ENCODE measurements around the gene PLEKHD1. TPM values are rescaled to one million over a fixed set of nuclear protein-coding genes. Genes with fewer than 3 reads are reported as not detected.

The PLEKHD1 gene
- total RNA-seq, 1 experiment from 2014 or later: 0.15 TPM

DNA sequence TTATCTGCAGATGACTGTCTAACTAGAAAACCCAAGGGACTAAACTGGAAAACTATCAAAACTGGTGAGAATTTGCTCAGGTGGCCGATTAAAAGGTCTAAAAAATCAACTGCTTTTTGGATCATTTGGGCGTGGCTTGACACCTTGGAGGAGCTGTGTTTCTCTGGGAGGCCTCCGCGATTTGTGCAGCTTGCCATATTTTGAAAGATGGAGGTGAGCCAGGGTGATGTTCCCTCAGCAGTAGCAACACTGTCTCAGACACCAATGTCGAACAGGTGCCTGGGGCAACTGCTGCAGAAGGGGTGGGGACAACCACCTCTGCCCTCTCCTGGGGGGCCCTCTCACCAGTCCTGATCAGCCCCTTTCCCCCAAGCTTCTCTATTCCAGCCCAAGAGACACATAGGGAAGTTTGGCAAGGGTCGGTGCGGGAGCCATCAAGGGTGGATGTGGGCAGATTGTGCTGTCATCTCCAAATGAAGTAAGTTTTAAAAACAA lies 86.4 kb downstream of the PLEKHD1 start:
- no TSS peak for BruUV-seq (replicated peaks)
- TF ChIP-seq EZH2phosphoT487 (IDR thresholded peaks at IDR 0.05; ENCODE audit: borderline replicate concordance, low read length) (no peak), EZH2 (IDR thresholded peaks at IDR 0.05; ENCODE audit: low read length, unreplicated experiment) (no peak)
- TF ChIP-seq, protein P1, sequence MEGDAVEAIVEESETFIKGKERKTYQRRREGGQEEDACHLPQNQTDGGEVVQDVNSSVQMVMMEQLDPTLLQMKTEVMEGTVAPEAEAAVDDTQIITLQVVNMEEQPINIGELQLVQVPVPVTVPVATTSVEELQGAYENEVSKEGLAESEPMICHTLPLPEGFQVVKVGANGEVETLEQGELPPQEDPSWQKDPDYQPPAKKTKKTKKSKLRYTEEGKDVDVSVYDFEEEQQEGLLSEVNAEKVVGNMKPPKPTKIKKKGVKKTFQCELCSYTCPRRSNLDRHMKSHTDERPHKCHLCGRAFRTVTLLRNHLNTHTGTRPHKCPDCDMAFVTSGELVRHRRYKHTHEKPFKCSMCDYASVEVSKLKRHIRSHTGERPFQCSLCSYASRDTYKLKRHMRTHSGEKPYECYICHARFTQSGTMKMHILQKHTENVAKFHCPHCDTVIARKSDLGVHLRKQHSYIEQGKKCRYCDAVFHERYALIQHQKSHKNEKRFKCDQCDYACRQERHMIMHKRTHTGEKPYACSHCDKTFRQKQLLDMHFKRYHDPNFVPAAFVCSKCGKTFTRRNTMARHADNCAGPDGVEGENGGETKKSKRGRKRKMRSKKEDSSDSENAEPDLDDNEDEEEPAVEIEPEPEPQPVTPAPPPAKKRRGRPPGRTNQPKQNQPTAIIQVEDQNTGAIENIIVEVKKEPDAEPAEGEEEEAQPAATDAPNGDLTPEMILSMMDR (conservative IDR thresholded peaks at IDR 0.05; ENCODE audit: low read depth, low read length): no peak
- Histone ChIP-seq H3K79me2 (ENCODE audit: low read length) (no peaks in the 10 kb centered on the region), H3K9ac (ENCODE audit: low read length) (no peak overlapping the region), H4K20me1 (ENCODE audit: low read length) (no peaks in the 10 kb centered on the region), H3K4me2 (ENCODE audit: low read length) (no peak overlapping the region), H3F3A (ENCODE audit: low read length, unreplicated experiment) (no peaks in the 10 kb centered on the region), H3K9me2 (replicated peaks; ENCODE audit: low read length) (no peaks in the 10 kb centered on the region), H3K4me1 (ENCODE audit: insufficient read depth, low read length) (peaks cover 6% of the 10 kb centered on the region; the same call in 1 of the 2 replicates), H3K27ac (ENCODE audit: low read length) (no peak overlapping the region), H3K4me3 (ENCODE audit: low read length) (no peak overlapping the region), H2AFZ (ENCODE audit: low read length) (no peak overlapping the region), H3K9me3 (ENCODE audit: low read length) (no peaks in the 10 kb centered on the region), H3K36me3 (ENCODE audit: low read depth, low read length) (no peaks in the 10 kb centered on the region), H3K27me3 (ENCODE audit: low read length) (peaks cover 79% of the 10 kb centered on the region)
- POLR2A ChIA-PET (ENCODE audit: unreplicated experiment): no interaction called here
- ATAC-seq (no peak), DNase-seq (no peak)
- CTCF ChIA-PET: interaction anchor here (2.2 kb wide), 1 partner anchor 35 kb away, joined by 8 read pairs; no protein-coding TSS in a partner anchor
- intact Hi-C loops (cut with micrococcal nuclease): loop anchor here (5.0 kb wide), 1 partner anchor 174 kb away; the partner anchor contains the start of genes ERH and SLC39A9

DNA sequence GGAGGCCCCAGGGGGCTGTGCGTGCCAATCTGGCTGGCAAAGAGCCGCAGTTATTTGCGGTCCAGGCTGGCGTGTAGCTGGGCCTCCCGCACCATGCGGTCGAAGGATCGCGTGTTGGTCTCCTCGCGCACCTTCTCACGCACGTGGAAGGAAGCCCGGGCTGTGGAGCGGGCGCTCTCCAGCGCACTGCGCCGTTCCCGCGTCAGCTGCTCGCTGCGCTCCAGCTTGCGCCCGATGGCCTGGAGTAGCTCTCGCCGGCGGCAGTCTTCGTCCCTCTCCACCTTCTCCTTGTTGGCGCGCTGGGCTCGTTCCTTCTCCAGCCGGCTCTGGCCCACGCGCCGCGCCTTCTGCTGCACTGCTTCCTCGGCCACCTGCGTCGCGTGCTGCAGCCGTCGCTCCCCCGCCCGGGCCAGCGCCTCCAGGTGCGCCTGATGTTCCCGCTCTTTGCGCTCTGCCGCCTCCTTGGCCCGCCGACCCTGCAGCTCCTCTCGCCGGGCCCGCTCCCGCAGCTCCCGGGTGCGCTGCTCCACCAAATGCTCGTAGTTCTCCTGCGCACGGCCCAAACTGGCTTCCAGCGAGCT lies 87.0 kb downstream of the PLEKHD1 start:
- Histone ChIP-seq H3K4me1 (ENCODE audit: insufficient read depth, low read length) (peaks cover 6% of the 10 kb centered on the region; the same call in 1 of the 2 replicates), H3K27ac (ENCODE audit: low read length) (no peak overlapping the region), H3K9me3 (ENCODE audit: low read length) (no peaks in the 10 kb centered on the region), H3K4me3 (ENCODE audit: low read length) (peak overlapping the region; percentile 51), H3F3A (ENCODE audit: low read length, unreplicated experiment) (no peaks in the 10 kb centered on the region), H3K9me2 (replicated peaks; ENCODE audit: low read length) (no peaks in the 10 kb centered on the region), H2AFZ (ENCODE audit: low read length) (peak overlapping the region; percentile 49; the same call in 1 of the 2 replicates), H3K9ac (ENCODE audit: low read length) (no peak overlapping the region), H3K27me3 (ENCODE audit: low read length) (peaks cover 78% of the 10 kb centered on the region), H3K4me2 (ENCODE audit: low read length) (peak overlapping the region; percentile 79), H3K79me2 (ENCODE audit: low read length) (no peaks in the 10 kb centered on the region), H4K20me1 (ENCODE audit: low read length) (no peaks in the 10 kb centered on the region), H3K36me3 (ENCODE audit: low read depth, low read length) (no peaks in the 10 kb centered on the region)
- intact Hi-C loops (cut with micrococcal nuclease): loop anchor here (5.0 kb wide), 1 partner anchor 174 kb away; the partner anchor contains the start of genes ERH and SLC39A9
- ChIA-PET CTCF (interaction anchor here (0.5 to 2.2 kb wide), 4 partner anchors 12 to 1142 kb away, joined by 3 to 8 read pairs (median 3); no protein-coding TSS in a partner anchor), POLR2A (ENCODE audit: unreplicated experiment) (no interaction called here)
- DNase-seq (no peak), ATAC-seq (no peak)
- TF ChIP-seq, protein P1 (conservative IDR thresholded peaks at IDR 0.05; ENCODE audit: low read depth, low read length): no peak
- TF ChIP-seq EZH2phosphoT487 (IDR thresholded peaks at IDR 0.05; ENCODE audit: borderline replicate concordance, low read length) (no peak), EZH2 (IDR thresholded peaks at IDR 0.05; ENCODE audit: low read length, unreplicated experiment) (peak; percentile 62)
- no TSS peak for BruUV-seq (replicated peaks)

Data from PC-3 (cell line).